Measurements from ENCODE around the gene CDC42BPA.

GRCh38 chr1:227071895-227072587 is 246.3 kb downstream of the CDC42BPA start:
- TF ChIP-seq, protein P1, sequence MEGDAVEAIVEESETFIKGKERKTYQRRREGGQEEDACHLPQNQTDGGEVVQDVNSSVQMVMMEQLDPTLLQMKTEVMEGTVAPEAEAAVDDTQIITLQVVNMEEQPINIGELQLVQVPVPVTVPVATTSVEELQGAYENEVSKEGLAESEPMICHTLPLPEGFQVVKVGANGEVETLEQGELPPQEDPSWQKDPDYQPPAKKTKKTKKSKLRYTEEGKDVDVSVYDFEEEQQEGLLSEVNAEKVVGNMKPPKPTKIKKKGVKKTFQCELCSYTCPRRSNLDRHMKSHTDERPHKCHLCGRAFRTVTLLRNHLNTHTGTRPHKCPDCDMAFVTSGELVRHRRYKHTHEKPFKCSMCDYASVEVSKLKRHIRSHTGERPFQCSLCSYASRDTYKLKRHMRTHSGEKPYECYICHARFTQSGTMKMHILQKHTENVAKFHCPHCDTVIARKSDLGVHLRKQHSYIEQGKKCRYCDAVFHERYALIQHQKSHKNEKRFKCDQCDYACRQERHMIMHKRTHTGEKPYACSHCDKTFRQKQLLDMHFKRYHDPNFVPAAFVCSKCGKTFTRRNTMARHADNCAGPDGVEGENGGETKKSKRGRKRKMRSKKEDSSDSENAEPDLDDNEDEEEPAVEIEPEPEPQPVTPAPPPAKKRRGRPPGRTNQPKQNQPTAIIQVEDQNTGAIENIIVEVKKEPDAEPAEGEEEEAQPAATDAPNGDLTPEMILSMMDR (IDR thresholded peaks at IDR 0.05; ENCODE audit: extremely low read depth in 1 of 2, insufficient read depth in 1 of 2, low read depth in 1 of 2, low read length in 2 of 2), result no peak
- no peak for TF ChIP-seq POLR2A (IDR thresholded peaks at IDR 0.05; ENCODE audit: low read depth, low read length)
- TF ChIP-seq POLR2AphosphoS5 (IDR thresholded peaks at IDR 0.05; ENCODE audit: insufficient read depth, low read depth, low read length), result no peak
- no peak for TF ChIP-seq EZH2 (IDR thresholded peaks at IDR 0.05; ENCODE audit: borderline replicate concordance, low read depth, low read length, severe bottlenecking)
- TF ChIP-seq, protein P2, sequence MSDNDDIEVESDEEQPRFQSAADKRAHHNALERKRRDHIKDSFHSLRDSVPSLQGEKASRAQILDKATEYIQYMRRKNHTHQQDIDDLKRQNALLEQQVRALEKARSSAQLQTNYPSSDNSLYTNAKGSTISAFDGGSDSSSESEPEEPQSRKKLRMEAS (IDR thresholded peaks at IDR 0.05; ENCODE audit: insufficient read depth, insufficient read length), result no peak
- TF ChIP-seq GATA2 (IDR thresholded peaks at IDR 0.05; ENCODE audit: insufficient read depth, insufficient read length, low read depth, low read length), result no peak
- no peak for TF ChIP-seq FOS (IDR thresholded peaks at IDR 0.05; ENCODE audit: borderline replicate concordance, insufficient read depth, low read length)

Data from endothelial cell of umbilical vein (primary cell).